ENCODE results near the gene ABHD17A.

GRCh38 chr19:1905863-1906375, 20.6 kb upstream of the ABHD17A start:
- TF ChIP-seq, protein P1, sequence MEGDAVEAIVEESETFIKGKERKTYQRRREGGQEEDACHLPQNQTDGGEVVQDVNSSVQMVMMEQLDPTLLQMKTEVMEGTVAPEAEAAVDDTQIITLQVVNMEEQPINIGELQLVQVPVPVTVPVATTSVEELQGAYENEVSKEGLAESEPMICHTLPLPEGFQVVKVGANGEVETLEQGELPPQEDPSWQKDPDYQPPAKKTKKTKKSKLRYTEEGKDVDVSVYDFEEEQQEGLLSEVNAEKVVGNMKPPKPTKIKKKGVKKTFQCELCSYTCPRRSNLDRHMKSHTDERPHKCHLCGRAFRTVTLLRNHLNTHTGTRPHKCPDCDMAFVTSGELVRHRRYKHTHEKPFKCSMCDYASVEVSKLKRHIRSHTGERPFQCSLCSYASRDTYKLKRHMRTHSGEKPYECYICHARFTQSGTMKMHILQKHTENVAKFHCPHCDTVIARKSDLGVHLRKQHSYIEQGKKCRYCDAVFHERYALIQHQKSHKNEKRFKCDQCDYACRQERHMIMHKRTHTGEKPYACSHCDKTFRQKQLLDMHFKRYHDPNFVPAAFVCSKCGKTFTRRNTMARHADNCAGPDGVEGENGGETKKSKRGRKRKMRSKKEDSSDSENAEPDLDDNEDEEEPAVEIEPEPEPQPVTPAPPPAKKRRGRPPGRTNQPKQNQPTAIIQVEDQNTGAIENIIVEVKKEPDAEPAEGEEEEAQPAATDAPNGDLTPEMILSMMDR (IDR thresholded peaks at IDR 0.05): no peak
- TF ChIP-seq EZH2 (IDR thresholded peaks at IDR 0.05): no peak

All from neural progenitor cell (in vitro differentiated cells).